Mesangial cell (primary cell): ENCODE measurements around the gene ACP1. TPM values are rescaled to one million over a fixed set of nuclear protein-coding genes. Genes with fewer than 3 reads are reported as not detected.

ENCODE experiments used
- total RNA-seq: library from RNA; depleted of rRNA; stranded (reverse); fragments of >200 nt; gene quantifications from 2 replicates; pipeline ENCODE4 v1.2.3, GENCODE V29; 2015

Gene ACP1
- total RNA-seq: 62.4 and 66.2 TPM in 2 replicates

DNA sequence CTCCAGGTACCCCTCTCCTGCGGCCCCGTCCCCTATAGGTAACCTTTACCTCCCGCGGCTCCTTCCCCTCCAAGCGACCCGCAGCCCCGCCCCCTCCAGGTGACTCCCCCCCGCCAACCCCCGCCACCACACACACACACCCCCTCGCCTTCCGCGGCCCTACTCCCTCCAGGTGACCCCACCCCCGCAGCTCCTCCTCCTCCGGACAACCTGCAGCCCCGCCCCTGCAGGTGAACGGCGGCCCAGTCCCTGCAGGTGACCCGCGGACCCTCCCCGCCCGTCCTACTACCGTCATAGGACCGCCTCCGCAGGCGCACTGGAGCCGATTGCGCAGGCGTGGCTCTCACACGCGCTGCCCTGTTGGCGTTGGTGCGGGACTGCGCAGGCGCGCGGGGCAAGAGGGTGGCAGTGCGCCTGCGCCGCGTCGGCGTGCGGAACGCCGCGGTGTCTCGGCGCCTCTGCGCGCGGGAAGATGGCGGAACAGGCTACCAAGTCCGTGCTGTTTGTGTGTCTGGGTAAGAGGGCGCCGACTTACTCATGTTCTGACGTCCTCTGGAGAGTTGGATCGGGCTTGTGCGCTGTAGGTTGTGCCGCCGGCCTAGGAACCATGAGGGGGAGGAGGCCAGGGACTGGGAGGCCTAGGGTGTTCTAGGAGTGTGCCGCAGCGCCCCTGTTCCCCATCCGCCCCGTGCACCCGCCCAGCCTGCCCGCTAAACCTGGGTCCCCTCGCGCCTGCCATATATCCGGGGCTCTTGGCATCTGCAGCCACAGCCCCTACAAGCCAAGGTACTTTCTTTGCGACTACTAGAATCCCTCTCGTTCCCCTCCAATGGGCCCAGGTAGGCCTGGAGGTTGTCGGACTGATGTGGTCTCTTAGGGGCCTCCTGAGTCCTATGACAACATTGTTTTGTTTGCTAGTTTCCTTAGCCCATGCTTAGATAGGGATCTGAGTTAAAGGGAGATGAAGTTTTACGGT, at the start of gene ACP1:
ACP1 (plus strand) TSS at position 455 of the 976 bp plus-strand sequence; CDS start at position 473, 18 bp downstream.

DNA sequence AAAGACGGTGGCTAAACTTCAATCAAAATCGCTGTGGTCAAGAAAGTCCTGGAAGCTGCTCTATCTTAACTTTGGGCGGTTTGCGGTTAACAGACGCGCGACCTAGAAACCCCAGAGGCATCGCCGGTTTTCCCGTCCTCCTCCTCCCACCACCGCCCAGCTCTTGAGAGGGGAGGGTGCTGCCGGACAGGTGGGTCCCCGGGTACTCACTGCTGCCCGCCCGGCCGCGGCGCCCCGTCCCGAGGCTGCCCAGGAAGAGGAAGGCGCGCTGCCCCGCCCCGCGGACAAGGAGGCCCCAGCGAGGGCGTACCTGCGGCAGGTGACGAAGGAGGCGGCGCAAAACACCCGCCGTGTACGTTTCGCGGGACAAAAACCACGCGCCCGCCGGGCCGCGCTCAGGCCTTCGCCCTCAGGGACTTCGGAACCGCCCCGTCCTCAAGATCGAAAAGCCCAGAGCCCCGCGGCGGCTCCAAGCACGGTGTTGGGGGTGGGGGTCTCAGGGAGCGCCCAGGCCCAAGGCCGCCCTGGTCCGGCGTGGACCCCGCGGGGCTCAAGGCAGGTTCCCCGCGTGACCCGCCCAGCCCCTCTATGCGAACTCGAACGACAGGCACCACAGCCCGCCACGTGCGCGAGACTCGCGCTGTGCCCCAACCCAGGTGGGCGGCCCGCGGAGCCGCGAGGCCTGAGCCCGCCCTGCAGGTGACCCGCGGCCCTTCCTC, 814 bp upstream of the ACP1 start, which contains the start of gene SH3YL1:
SH3YL1 (minus strand) TSS at position 259 of the 719 bp plus-strand sequence; CDS start at position 211, 48 bp downstream.

DNA sequence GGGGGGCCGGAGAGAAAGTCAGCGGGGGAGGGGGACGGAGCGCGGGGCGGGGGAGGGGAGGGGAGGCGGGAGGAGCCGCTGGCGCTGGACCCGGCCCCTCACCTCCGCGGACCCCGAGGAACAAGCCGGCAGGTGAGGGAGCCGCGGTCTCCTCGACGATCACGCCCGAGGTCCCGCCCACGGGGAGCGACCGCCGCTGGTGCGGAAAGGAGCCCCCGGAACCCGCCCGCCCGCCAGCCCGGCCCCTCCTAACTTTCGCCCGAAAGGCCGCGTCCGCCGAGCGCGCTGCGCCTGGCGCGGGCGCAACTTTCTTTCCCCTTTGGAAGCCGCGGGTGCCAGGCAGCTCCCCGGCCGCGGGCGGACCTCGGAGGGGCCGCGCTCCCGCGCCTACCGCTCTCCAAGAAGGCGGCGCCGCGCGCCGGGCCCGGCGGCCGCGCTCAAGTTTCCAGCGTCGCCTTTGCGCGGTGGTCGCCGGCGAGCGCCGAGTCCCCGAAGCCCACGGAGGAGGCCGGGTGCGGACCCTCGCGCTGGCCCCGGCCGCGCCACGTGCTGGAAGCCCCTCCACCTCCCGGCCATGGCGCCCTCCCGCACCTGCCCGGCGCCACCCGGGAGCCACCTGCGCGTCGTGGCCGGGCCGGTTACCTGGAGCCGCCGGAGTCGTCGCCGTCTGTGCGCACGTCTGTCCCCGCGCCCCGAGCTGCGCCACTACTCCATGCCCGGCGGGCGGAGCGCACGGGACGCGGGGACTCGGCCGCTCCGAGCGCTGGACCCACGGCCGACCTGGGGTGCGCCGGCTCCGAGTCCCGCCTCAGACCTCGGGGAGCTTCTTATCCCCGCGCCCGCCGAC, 23.4 kb downstream of the ACP1 start, which contains the start of gene ALKAL2:
ALKAL2 (minus strand) TSS at position 181 of the 847 bp plus-strand sequence. CDS start 256 bp downstream, outside the sequence.

Other genes with a start within 250 kb of the ACP1 start
- 0.33 and 2.9 TPM in 2 replicates for gene FAM110C, start 218.4 kb upstream of the ACP1 start, total RNA-seq
- 4.2 and 20.3 TPM in 2 replicates for gene SH3YL1, start 915 bp upstream of the ACP1 start, total RNA-seq
- 0.25 TPM in 1 of 2 replicates, not detected in the other for gene ALKAL2, start 23.1 kb downstream of the ACP1 start, total RNA-seq